ENCODE results near the gene ZNF385B.

Gene ZNF385B

GRCh38 chr2:179454443-179455171 is 406.8 kb downstream of the ZNF385B start:
- no peak overlapping the region for H3K4me3 ChIP-seq (ENCODE audit: control insufficient read depth, low read depth, low read length)
- no peak for TF ChIP-seq CTCF (conservative IDR thresholded peaks at IDR 0.05; ENCODE audit: control insufficient read depth, insufficient read depth, low read depth, low read length)
- DNase-seq (ENCODE audit: low read depth): peak; percentile 95

DNA sequence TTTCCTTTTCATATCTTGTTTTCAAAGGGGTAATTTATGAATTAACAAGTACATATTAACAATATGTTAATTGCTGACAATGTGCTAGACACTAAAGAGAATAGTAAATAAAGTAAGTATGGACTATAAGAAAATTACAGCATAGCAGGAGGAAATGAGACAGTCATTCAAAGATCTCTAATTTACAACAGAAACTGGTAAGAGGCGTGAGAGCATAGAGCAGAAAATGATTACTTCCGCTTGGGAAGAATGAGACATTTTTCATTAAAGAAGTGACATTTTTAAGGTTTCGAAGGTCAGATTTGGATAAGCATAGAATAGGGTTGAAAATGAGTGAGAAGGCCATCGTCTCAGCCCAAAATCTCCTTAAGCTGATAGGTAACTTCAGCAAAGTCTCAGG is 412.4 kb downstream of the ZNF385B start:
- no peak for DNase-seq (ENCODE audit: low read depth)
- no peak for TF ChIP-seq CTCF (conservative IDR thresholded peaks at IDR 0.05; ENCODE audit: control insufficient read depth, insufficient read depth, low read depth, low read length)
- no peak overlapping the region for H3K4me3 ChIP-seq (ENCODE audit: control insufficient read depth, low read depth, low read length)

- no peak overlapping the region for H3K4me3 ChIP-seq (ENCODE audit: control insufficient read depth, low read depth, low read length)
- DNase-seq (ENCODE audit: low read depth): peak; percentile 40
- peak; percentile 26 for TF ChIP-seq CTCF (conservative IDR thresholded peaks at IDR 0.05; ENCODE audit: control insufficient read depth, insufficient read depth, low read depth, low read length)
These were observed 413.5 kb downstream of the ZNF385B start for GRCh38 chr2:179447839-179448447.

DNA sequence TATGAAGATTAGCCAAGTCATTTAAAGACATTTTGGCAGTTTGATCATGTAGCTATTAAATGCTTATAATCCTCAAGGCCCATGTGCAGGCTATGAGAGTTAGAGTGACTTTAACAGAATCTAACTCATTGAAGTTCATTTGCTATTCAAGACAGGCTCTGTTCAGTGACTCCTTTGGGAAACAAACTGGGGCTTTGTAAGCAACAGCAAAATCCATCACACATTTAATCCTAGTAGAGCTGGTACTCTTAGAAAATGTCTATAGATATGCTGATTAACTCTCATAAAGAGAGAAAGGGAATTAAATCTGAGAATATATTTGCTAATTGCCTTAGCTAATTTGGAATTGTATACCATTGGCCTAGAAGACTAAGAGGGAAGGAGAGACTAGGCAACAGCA is 414.0 kb downstream of the ZNF385B start:
- TF ChIP-seq CTCF (conservative IDR thresholded peaks at IDR 0.05; ENCODE audit: control insufficient read depth, insufficient read depth, low read depth, low read length): no peak
- H3K4me3 ChIP-seq (ENCODE audit: control insufficient read depth, low read depth, low read length): no peak overlapping the region
- no peak for DNase-seq (ENCODE audit: low read depth)

- no peak for DNase-seq (ENCODE audit: low read depth)
- no peak for TF ChIP-seq CTCF (conservative IDR thresholded peaks at IDR 0.05; ENCODE audit: control insufficient read depth, insufficient read depth, low read depth, low read length)
- no peak overlapping the region for H3K4me3 ChIP-seq (ENCODE audit: control insufficient read depth, low read depth, low read length)
These were observed 414.8 kb downstream of the ZNF385B start for GRCh38 chr2:179446476-179447141.

DNA sequence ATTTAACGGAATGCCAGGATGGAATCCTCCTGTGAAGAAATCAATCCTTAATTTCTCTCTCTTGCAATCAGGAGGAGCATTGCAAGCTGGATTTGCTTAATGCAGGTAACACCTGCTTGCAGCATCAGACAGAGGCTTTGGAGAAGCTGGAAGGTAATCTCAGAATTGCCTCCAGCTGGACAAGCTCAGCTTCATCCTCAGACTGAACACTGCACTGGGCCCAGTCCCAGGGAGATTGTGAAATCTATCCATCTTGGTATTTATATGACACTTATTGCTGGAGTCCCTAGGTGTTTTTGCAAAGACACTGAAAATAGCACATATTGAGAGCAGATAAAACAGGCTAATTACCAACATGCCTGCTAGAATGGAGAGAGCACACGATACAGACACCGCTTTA is 417.4 kb downstream of the ZNF385B start:
- TF ChIP-seq CTCF (conservative IDR thresholded peaks at IDR 0.05; ENCODE audit: control insufficient read depth, insufficient read depth, low read depth, low read length): no peak
- no peak overlapping the region for H3K4me3 ChIP-seq (ENCODE audit: control insufficient read depth, low read depth, low read length)
- peak; percentile 41 for DNase-seq (ENCODE audit: low read depth)
